ENCODE data around the gene LCAT. TPM values are rescaled to one million over a fixed set of nuclear protein-coding genes. Genes with fewer than 3 reads are reported as not detected.

Gene LCAT
- total and polyA plus RNA-seq, 9 of the 15 experiments (the other 6 are each of a cell fraction or from before 2014, with no cell fraction given), result 0.46 to 21.0 (median 5.0) TPM

- TF ChIP-seq ZBTB40 (IDR thresholded peaks at IDR 0.05) (no peak), ZBTB40 (CRISPR knock-in tag; IDR thresholded peaks at IDR 0.05) (no peak), OTX1 (CRISPR knock-in tag; IDR thresholded peaks at IDR 0.05) (no peak), E2F6 (IDR thresholded peaks at IDR 0.05; ENCODE audit: borderline replicate concordance in 1 of 2, extremely low read depth in 1 of 2, insufficient read depth in 1 of 2, insufficient read length in 1 of 2, low read depth in 1 of 2, low read length in 1 of 2, poor library complexity in 1 of 2, severe bottlenecking in 1 of 2) (no peak), HNRNPH1 (optimal IDR thresholded peaks at IDR 0.05; ENCODE audit: low read depth, low read length) (no peak)
- TF ChIP-seq, protein P1, sequence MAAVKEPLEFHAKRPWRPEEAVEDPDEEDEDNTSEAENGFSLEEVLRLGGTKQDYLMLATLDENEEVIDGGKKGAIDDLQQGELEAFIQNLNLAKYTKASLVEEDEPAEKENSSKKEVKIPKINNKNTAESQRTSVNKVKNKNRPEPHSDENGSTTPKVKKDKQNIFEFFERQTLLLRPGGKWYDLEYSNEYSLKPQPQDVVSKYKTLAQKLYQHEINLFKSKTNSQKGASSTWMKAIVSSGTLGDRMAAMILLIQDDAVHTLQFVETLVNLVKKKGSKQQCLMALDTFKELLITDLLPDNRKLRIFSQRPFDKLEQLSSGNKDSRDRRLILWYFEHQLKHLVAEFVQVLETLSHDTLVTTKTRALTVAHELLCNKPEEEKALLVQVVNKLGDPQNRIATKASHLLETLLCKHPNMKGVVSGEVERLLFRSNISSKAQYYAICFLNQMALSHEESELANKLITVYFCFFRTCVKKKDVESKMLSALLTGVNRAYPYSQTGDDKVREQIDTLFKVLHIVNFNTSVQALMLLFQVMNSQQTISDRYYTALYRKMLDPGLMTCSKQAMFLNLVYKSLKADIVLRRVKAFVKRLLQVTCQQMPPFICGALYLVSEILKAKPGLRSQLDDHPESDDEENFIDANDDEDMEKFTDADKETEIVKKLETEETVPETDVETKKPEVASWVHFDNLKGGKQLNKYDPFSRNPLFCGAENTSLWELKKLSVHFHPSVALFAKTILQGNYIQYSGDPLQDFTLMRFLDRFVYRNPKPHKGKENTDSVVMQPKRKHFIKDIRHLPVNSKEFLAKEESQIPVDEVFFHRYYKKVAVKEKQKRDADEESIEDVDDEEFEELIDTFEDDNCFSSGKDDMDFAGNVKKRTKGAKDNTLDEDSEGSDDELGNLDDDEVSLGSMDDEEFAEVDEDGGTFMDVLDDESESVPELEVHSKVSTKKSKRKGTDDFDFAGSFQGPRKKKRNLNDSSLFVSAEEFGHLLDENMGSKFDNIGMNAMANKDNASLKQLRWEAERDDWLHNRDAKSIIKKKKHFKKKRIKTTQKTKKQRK (IDR thresholded peaks at IDR 0.05; ENCODE audit: borderline replicate concordance, low read depth, low read length), result no peak
These were observed 23.4 kb upstream of the LCAT start (continued) for GRCh38 chr16:67967183-67967957.
